Pancreas (tissue), 10 donors: ENCODE data around the gene CDK13. TPM values are rescaled to one million over a fixed set of nuclear protein-coding genes. Genes with fewer than 3 reads are reported as not detected.

ENCODE experiments used
- ATAC-seq, 4 donors: fragments of 200-7000 bp; cut with Tn5 transposase; one replicate each; pipeline versions ENCODE4 v1.8.0 to v1.9.1; 2020; ENCODE audit warnings: mild to moderate bottlenecking in 4 of 4, moderate library complexity in 4 of 4
- DNase-seq, 6 donors: peaks; one replicate each; pipeline ENCODE4 v3.0.0-alpha.2; 2020
- FAIRE-seq: peaks from 2 replicates; lab custom pipeline; 2012; peaks lifted over from hg19 to GRCh38; lab: Jason Lieb, UNC
- H3K27ac ChIP-seq, 4 donors: fragments of 200-600 bp; sonication (generic); 1 replicate in 3 of 4; 2 replicates in 1 of 4; pipeline versions ENCODE4 v1.5.0 to v1.8.0; 2020
- H3K27me3 ChIP-seq, 4 donors: fragments of 200-600 bp; one replicate each; pipeline ENCODE4 v1.8.0; 2021
- H3K36me3 ChIP-seq, 3 donors: fragments of 200-600 bp; sonication (generic) in 1 of 3; one replicate each; pipeline versions ENCODE4 v1.5.0 to v1.8.0; 2020 to 2021
- H3K4me1 ChIP-seq, 3 donors: fragments of 200-600 bp; one replicate each; pipeline ENCODE4 v1.8.0; 2021
- H3K4me3 ChIP-seq, 4 donors: fragments of 200-600 bp; sonication (generic) in 2 of 4; one replicate each; pipeline versions ENCODE4 v1.5.0 to v1.8.0; 2020 to 2021
- H3K9me3 ChIP-seq, 4 donors: fragments of 200-600 bp; one replicate each; pipeline ENCODE4 v1.8.0; 2021
- CTCF ChIP-seq, 4 donors: fragments of 200-600 bp; sonication (generic) in 3 of 4; IDR thresholded peaks; one replicate each; pipeline versions ENCODE4 v1.5.0 to v1.8.0; 2021; ENCODE audit warnings: antibody characterized with exemption in 4 of 4
- WGBS, 2 donors: extraction: QIAGEN DNeasy Blood & Tissue Kit; methylation state at CpG; one replicate each; pipeline ENCODE4 v1.1.7; 2013; 5-methylcytosine and 5-hydroxymethylcytosine counted together
- intact Hi-C, 3 donors: fragments of 100-400 bp; cut with DNase I; formaldehyde crosslinking; loops; one replicate each; pipeline versions ENCODE4 v1.11.1 to v1.14.2; 2022
- polyA plus RNA-seq, 2 donors: library from polyadenylated mRNA; stranded (reverse); fragments of 200-250 nt; gene quantifications; one replicate each; pipeline ENCODE4 v1.2.3, GENCODE V29; 2013
- total RNA-seq, 6 donors: library from RNA; stranded (reverse); fragmentation: NEBNext Ultra II Directional in 4 of 6; extraction: Animal tissue kit (Norgen Biotek cat#: 25700) in 4 of 6; gene quantifications; one replicate each; pipeline versions ENCODE4 v1.2.1 to v1.2.4, GENCODE V29; 2021 to 2023
- donor health status: healthy with polysubstance abuse.
- donor health status: DM: no; HTN: no; CAD: no; lungs with moderate emphysema.
- donor health status: DM: no; HTN: no; CAD: no.
- donor health status: control.
- donor health status: control.
- donor health status: Bipolar disorder and iron deficiency.
- donor health status: DM: yes; HTN: yes; CAD: no.
- donor health status: DM: no; HTN: no; CAD: no.
- donor health status: DM: no; HTN: no; CAD: no.
- donor health status: DM: yes; HTN: yes; CAD: no.

CDK13 gene
- total and polyA plus RNA-seq, 8 donors: 13.2 to 34.7 (median 22.0) TPM

DNA sequence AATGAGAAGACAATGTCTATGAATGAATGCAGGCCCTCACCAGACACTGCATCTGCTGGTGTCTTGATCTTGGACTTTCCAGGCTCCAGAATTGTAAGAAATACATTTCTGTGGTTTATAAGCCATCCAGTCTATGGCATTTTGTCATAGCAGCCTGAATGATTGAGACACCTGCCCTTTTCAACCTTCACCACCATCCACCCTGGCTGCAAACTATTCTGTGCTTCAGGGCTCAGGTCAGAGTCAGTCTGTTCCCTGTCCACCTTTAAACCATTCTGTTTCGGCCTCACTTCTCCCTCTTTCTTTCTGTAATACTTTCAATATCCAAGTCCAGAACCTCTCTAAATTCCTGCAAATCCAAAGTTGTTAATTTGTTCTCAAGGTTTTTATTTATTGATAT lies 15.9 kb upstream of the CDK13 start:
- no peak for FAIRE-seq
- WGBS, 2 donors: 71 to 88% methylated on average over 1 of the region's 1 CpG
- no peak for ATAC-seq
- H3K9me3 ChIP-seq: no peaks in the 10 kb centered on the region
- no peaks in the 10 kb centered on the region for H3K27me3 ChIP-seq
- H3K4me3 ChIP-seq: no peak overlapping the region
- no peak for DNase-seq
- H3K36me3 ChIP-seq: no peaks in the 10 kb centered on the region
- intact Hi-C loops: no loop called here
- H3K4me1 ChIP-seq: no peaks in the 10 kb centered on the region
- H3K27ac ChIP-seq: no peak overlapping the region
- TF ChIP-seq CTCF (IDR thresholded peaks at IDR 0.05): no peak

DNA sequence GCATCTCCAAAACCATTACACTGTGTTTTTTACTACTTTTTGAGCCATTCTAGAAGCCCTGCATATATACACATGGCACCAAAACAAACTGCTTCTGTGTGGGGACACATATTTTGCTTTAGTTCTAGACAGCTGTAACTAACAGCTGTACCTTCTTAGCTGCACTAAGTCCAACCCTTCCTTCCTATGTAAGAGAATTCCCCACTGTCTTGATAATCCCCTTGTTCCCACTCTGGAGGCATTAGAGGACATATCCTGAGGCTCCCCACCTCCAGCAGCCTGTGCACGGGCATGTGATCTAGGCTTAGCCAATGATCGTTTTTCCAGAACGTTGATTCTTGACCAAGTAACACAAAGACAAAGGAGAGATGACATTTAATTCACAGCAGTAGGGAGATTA lies 13.3 kb upstream of the CDK13 start:
- H3K27me3 ChIP-seq: no peaks in the 10 kb centered on the region
- H3K4me3 ChIP-seq: no peak overlapping the region
- intact Hi-C loops: no loop called here
- DNase-seq: no peak
- H3K9me3 ChIP-seq: no peaks in the 10 kb centered on the region
- H3K4me1 ChIP-seq: no peaks in the 10 kb centered on the region
- 67 to 79% methylated on average over 3 of the region's 3 CpGs for WGBS, 2 donors
- H3K36me3 ChIP-seq: no peaks in the 10 kb centered on the region
- no peak for FAIRE-seq
- no peak for ATAC-seq
- no peak for TF ChIP-seq CTCF (IDR thresholded peaks at IDR 0.05)
- no peak overlapping the region for H3K27ac ChIP-seq

DNA sequence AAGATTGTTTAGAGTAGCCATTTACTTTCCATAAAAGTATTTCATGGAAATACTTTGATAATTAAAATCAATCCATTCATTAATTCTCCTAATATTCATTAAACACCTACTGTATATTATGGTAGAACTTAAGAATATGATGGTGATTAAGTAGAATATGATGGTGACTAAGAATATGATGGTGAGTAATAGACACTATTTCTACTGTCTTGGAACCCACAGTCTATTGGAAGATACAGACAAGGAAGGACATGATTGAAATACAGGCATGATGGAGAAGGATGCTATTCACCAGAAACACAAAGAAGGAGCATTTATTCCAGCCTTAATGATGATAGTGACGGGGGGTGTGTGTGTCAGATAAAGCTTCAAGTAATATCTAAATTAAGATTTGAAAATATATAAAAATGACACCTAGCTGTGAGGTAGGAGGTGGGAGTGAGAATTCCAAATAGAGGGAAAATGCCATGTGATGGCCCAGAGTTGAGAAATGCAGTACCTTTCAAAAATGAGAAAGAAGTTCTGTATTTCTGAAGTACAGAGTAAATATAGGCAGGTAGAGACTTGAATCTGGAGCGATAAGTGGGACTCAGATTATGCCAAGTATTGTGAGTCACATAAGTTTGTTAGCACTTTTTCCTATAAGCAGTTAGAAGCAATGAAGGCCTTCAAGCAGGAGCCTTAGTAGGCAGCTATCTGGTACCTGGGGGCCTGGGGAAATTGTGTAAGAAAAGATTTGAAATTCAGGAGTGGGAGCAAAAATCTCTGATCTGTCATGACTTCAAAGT lies 12.5 kb upstream of the CDK13 start:
- TF ChIP-seq CTCF (IDR thresholded peaks at IDR 0.05): no peak
- intact Hi-C loops: no loop called here
- DNase-seq: no peak
- Histone ChIP-seq H3K36me3 (no peaks in the 10 kb centered on the region), H3K4me1 (no peaks in the 10 kb centered on the region), H3K27me3 (no peaks in the 10 kb centered on the region), H3K9me3 (no peaks in the 10 kb centered on the region), H3K4me3 (no peak overlapping the region), H3K27ac (no peak overlapping the region)
- no peak for FAIRE-seq
- no peak for ATAC-seq
- 79 to 92% methylated on average over 2 of the region's 2 CpGs for WGBS, 2 donors

GRCh38 chr7:39942883-39943282 lies 7.2 kb upstream of the CDK13 start:
- WGBS, 2 donors: 91 to 92% methylated on average over 2 of the region's 2 CpGs
- intact Hi-C loops: no loop called here
- Histone ChIP-seq H3K9me3 (no peaks in the 10 kb centered on the region), H3K36me3 (no peaks in the 10 kb centered on the region), H3K27me3 (no peaks in the 10 kb centered on the region), H3K27ac (no peak overlapping the region), H3K4me1 (no peaks in the 10 kb centered on the region), H3K4me3 (no peak overlapping the region)
- TF ChIP-seq CTCF (IDR thresholded peaks at IDR 0.05): no peak
- DNase-seq (no peak), FAIRE-seq (no peak), ATAC-seq (no peak)

- no peaks in the 10 kb centered on the region for H3K27me3 ChIP-seq
- no peak overlapping the region for H3K4me3 ChIP-seq
- no peak for TF ChIP-seq CTCF (IDR thresholded peaks at IDR 0.05)
- no peak for FAIRE-seq
- H3K9me3 ChIP-seq: no peaks in the 10 kb centered on the region
- no peak overlapping the region for H3K27ac ChIP-seq
- WGBS, 2 donors: 81% methylated on average over 9 of the region's 9 CpGs
- H3K36me3 ChIP-seq: no peaks in the 10 kb centered on the region
- intact Hi-C loops: no loop called here
- no peak for DNase-seq
- peaks cover 0 to 5% (median 3%) of the 10 kb centered on the region in 3 donors for H3K4me1 ChIP-seq
- no peak for ATAC-seq
Measured at GRCh38 chr7:39946693-39947092, 3.4 kb upstream of the CDK13 start.
